SK-N-SH treated with all-trans-retinoic acid at 6 μM for 48 hours (cell line): Measurements from ENCODE around the gene CCDC190.
"Not testable (repeated sequence)": the region's sequence is repeated elsewhere in the genome, so short reads cannot be mapped to it uniquely, and the experiment has no call there.

Source experiments
- ZFP30 ChIP-seq: fragments of 450-650 bp; formaldehyde crosslinking; IDR thresholded peaks from 2 replicates; pipeline ENCODE4 v1.5.0; 2022; ENCODE audit warnings: mild to moderate bottlenecking, moderate library complexity
- ZNF70 ChIP-seq: fragments of 450-650 bp; formaldehyde crosslinking; IDR thresholded peaks from 2 replicates; pipeline ENCODE4 v1.5.0; 2020; ENCODE audit warnings: mild to moderate bottlenecking, moderate library complexity
- ZNF8 ChIP-seq: fragments of 450-650 bp; formaldehyde crosslinking; IDR thresholded peaks from 2 replicates; pipeline ENCODE4 v1.5.0; 2020; ENCODE audit warnings: mild to moderate bottlenecking, moderate library complexity
- TF ChIP-seq, protein P1 (sequence below): fragments of 250-450 bp; sonication (Bioruptor Pico); IDR thresholded peaks from 2 replicates; pipeline ENCODE4 v1.8.0; 2020; ENCODE audit warnings: mild to moderate bottlenecking, moderate library complexity, borderline replicate concordance

DNA sequence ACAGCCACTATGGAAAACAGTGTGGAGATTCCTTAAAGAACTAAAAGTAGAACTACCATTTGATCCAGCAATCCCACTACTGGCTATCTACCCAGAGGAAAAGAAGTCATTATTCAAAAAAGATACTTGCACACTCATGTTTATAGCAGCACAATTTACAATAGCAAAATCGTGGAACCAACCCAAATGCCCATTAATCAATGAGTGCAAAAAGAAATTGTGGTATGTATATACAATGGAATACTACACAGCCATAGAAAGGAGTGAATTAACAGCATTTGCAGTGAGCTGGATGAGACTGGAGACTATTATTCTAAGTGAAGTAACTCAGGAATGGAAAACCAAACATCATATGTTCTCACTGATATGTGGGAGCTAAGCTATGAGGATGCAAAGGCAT is 10.4 kb upstream of the CCDC190 start:
- peak; percentile 91 for TF ChIP-seq ZNF8 (CRISPR knock-in tag)
- not testable (repeated sequence) for TF ChIP-seq ZFP30, ZNF70 (CRISPR knock-in tag)
- TF ChIP-seq, protein P1, sequence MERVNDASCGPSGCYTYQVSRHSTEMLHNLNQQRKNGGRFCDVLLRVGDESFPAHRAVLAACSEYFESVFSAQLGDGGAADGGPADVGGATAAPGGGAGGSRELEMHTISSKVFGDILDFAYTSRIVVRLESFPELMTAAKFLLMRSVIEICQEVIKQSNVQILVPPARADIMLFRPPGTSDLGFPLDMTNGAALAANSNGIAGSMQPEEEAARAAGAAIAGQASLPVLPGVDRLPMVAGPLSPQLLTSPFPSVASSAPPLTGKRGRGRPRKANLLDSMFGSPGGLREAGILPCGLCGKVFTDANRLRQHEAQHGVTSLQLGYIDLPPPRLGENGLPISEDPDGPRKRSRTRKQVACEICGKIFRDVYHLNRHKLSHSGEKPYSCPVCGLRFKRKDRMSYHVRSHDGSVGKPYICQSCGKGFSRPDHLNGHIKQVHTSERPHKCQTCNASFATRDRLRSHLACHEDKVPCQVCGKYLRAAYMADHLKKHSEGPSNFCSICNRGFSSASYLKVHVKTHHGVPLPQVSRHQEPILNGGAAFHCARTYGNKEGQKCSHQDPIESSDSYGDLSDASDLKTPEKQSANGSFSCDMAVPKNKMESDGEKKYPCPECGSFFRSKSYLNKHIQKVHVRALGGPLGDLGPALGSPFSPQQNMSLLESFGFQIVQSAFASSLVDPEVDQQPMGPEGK (CRISPR knock-in tag) = not testable (repeated sequence)
